IMR-90 (cell line): ENCODE results near the gene CT45A1. TPM values are rescaled to one million over a fixed set of nuclear protein-coding genes. Genes with fewer than 3 reads are reported as not detected.
"Not testable (repeated sequence)": the region's sequence is repeated elsewhere in the genome, so short reads cannot be mapped to it uniquely, and the experiment has no call there.

ENCODE experiments used
- ATAC-seq: fragments of 200-7000 bp; cut with Tn5 transposase; 2 replicates; pipeline ENCODE4 v1.9.1; 2020; ENCODE audit warnings: low read depth, mild to moderate bottlenecking, moderate library complexity
- BruUV-seq: library from RNA; stranded (reverse); fragments of 400-500 nt; replicated peaks from 2 replicates; lab custom pipeline; 2021; lab: Mats Ljungman, UMichigan
- CTCF ChIA-PET: fragments of 300-600 bp; formaldehyde crosslinking; extraction: SDS; loops from one replicate; lab custom pipeline; 2021; ENCODE audit warnings: antibody characterized with exemption; lab: Yijun Ruan, JAX
- POLR2A ChIA-PET: fragments of 300-600 bp; sonication (Branson Sonifier 250); formaldehyde crosslinking; loops from one replicate; lab custom pipeline; 2022; ENCODE audit warnings: antibody characterized with exemption; ENCODE audit not compliant: unreplicated experiment; lab: Charles Lee
- DNase-seq: peaks from one replicate; pipeline ENCODE4 v3.0.0; 2013
- H2AFZ ChIP-seq: replicated peaks from 2 replicates; pipeline ENCODE3; 2013; ENCODE audit warnings: low read length, mild to moderate bottlenecking; ENCODE audit not compliant: poor library complexity
- H2AK5ac ChIP-seq: 2 replicates; pipeline ENCODE4 v1.6.1; 2013; ENCODE audit warnings: low read depth, low read length, inconsistent platforms
- H2AK9ac ChIP-seq: replicated peaks from 2 replicates; pipeline ENCODE3; 2013; ENCODE audit warnings: mild to moderate bottlenecking, low read depth, low read length, moderate library complexity; ENCODE audit not compliant: poor library complexity
- H2BK120ac ChIP-seq: 2 replicates; pipeline ENCODE4 v1.6.1; 2013; ENCODE audit warnings: low read depth, low read length, inconsistent platforms
- H2BK15ac ChIP-seq: 3 replicates; pipeline ENCODE4 v1.6.1; 2013; ENCODE audit warnings: low read depth, low read length, inconsistent platforms
- H2BK20ac ChIP-seq: 2 replicates; pipeline ENCODE4 v1.6.1; 2013; ENCODE audit warnings: low read depth, mild to moderate bottlenecking, inconsistent platforms, low read length, moderate library complexity
- H2BK5ac ChIP-seq: 2 replicates; pipeline ENCODE4 v1.6.1; 2013; ENCODE audit warnings: mild to moderate bottlenecking, low read depth, low read length, inconsistent platforms; ENCODE audit not compliant: poor library complexity, severe bottlenecking
- H3K14ac ChIP-seq: replicated peaks from 2 replicates; pipeline ENCODE4 v1.6.1; 2013; ENCODE audit warnings: low read depth, low read length, inconsistent platforms
- H3K18ac ChIP-seq: 2 replicates; pipeline ENCODE4 v1.6.1; 2013; ENCODE audit warnings: low read depth, low read length, control low read depth
- H3K23ac ChIP-seq: 2 replicates; pipeline ENCODE4 v1.6.1; 2013; ENCODE audit warnings: low read depth, low read length, inconsistent platforms
- H3K27ac ChIP-seq: 2 replicates; pipeline ENCODE4 v1.5.1; 2013; ENCODE audit warnings: mild to moderate bottlenecking, control low read depth, low read length; ENCODE audit not compliant: insufficient read depth
- H3K27me3 ChIP-seq: 2 replicates; pipeline ENCODE4 v1.6.1; 2013; ENCODE audit warnings: low read length; ENCODE audit not compliant: control insufficient read depth, insufficient read depth
- H3K36me3 ChIP-seq: 2 replicates; pipeline ENCODE4 v1.6.1; 2013; ENCODE audit warnings: low read length, mixed read lengths; ENCODE audit not compliant: control insufficient read depth, insufficient read depth
- H3K4ac ChIP-seq: 2 replicates; pipeline ENCODE4 v1.6.1; 2013; ENCODE audit warnings: low read depth, low read length, inconsistent platforms
- H3K4me1 ChIP-seq: 2 replicates; pipeline ENCODE4 v1.6.1; 2013; ENCODE audit warnings: low read length, mixed read lengths; ENCODE audit not compliant: control insufficient read depth, insufficient read depth
- H3K4me2 ChIP-seq: 2 replicates; pipeline ENCODE4 v1.6.1; 2013; ENCODE audit warnings: low read depth, mild to moderate bottlenecking, control low read depth, low read length, moderate library complexity
- H3K4me3 ChIP-seq: 2 replicates; pipeline ENCODE4 v1.5.1; 2013; ENCODE audit warnings: low read depth, mild to moderate bottlenecking, control low read depth, low read length, moderate library complexity; ENCODE audit not compliant: insufficient read depth
- H3K56ac ChIP-seq: 2 replicates; pipeline ENCODE4 v1.6.1; 2013; ENCODE audit warnings: low read length, inconsistent platforms; ENCODE audit not compliant: insufficient read depth; ENCODE audit errors: extremely low read depth
- H3K79me1 ChIP-seq, 2 experiments: 2 replicates each; pipeline ENCODE4 v1.6.1; 2013; ENCODE audit warnings: low read length in 2 of 2, inconsistent platforms in 1 of 2, low read depth in 1 of 2
- H3K9ac ChIP-seq: 2 replicates; pipeline ENCODE4 v1.6.1; 2013; ENCODE audit warnings: low read depth, low read length, control low read depth
- H3K9me1 ChIP-seq: 2 replicates; pipeline ENCODE4 v1.6.1; 2013; ENCODE audit warnings: low read length, inconsistent platforms; ENCODE audit not compliant: insufficient read depth
- H3K9me3 ChIP-seq: 2 replicates; pipeline ENCODE4 v1.6.1; 2013; ENCODE audit warnings: low read length; ENCODE audit not compliant: control insufficient read depth, insufficient read depth
- H4K20me1 ChIP-seq: 2 replicates; pipeline ENCODE4 v1.6.1; 2013; ENCODE audit warnings: low read length, inconsistent platforms; ENCODE audit not compliant: insufficient read depth
- H4K5ac ChIP-seq: 2 replicates; pipeline ENCODE4 v1.6.1; 2013; ENCODE audit warnings: mild to moderate bottlenecking, low read depth, low read length, control low read depth
- H4K8ac ChIP-seq, 2 experiments: 2 replicates each; pipeline ENCODE4 v1.6.1; 2013; ENCODE audit warnings: low read depth in 2 of 2, low read length in 2 of 2, control low read depth in 1 of 2, inconsistent platforms in 1 of 2
- H4K91ac ChIP-seq: 2 replicates; pipeline ENCODE4 v1.6.1; 2013; ENCODE audit warnings: low read depth, low read length, inconsistent platforms; ENCODE audit not compliant: insufficient read depth
- MAZ ChIP-seq: IDR thresholded peaks from 2 replicates; pipeline ENCODE4 v1.6.1; 2012; ENCODE audit warnings: low read depth, mild to moderate bottlenecking, low read length, improper control_type of control experiment, moderate library complexity, borderline replicate concordance
- NFE2L2 ChIP-seq: fragments of 150-350 bp; IDR thresholded peaks from 2 replicates; pipeline ENCODE4 v1.6.1; 2016; ENCODE audit warnings: low read depth, mild to moderate bottlenecking, low read length
- RAD21 ChIP-seq: IDR thresholded peaks from 2 replicates; pipeline ENCODE4 v1.6.1; 2012; ENCODE audit warnings: low read length, improper control_type of control experiment
- RCOR1 ChIP-seq: IDR thresholded peaks from 2 replicates; pipeline ENCODE4 v1.6.1; 2012; ENCODE audit warnings: mild to moderate bottlenecking, low read length, improper control_type of control experiment; ENCODE audit not compliant: insufficient replicate concordance
- USF2 ChIP-seq: fragments of 150-350 bp; IDR thresholded peaks from 2 replicates; pipeline ENCODE4 v1.6.1; 2017; ENCODE audit warnings: mild to moderate bottlenecking, antibody characterized with exemption, low read length, low read depth
- WGBS, 2 experiments: methylation state at CpG; one replicate each; pipeline versions ENCODE4 v1.1.5 to v1.1.7; 2013; ENCODE audit warnings: missing lambda C conversion rate in 2 of 2; ENCODE audit not compliant: insufficient read length in 1 of 2; ENCODE audit errors: extremely low coverage in 2 of 2; 5-methylcytosine and 5-hydroxymethylcytosine counted together
- dilution Hi-C: fragments of 300-500 bp; cut with HindIII; formaldehyde crosslinking; loops from one replicate; pipeline ENCODE4 v1.14.3; 2018; ENCODE audit warnings: low sequenced_read_pairs; ENCODE audit not compliant: unreplicated experiment
- in situ Hi-C: fragments of 300-500 bp; cut with MboI; formaldehyde crosslinking; loops from 3 replicates; pipeline ENCODE4 v1.14.3; 2019; ENCODE audit warnings: low sequenced_read_pairs, inconsistent platforms, mixed read lengths
- intact Hi-C: fragments of 100-400 bp; cut with micrococcal nuclease; formaldehyde crosslinking; loops from 2 replicates; pipeline ENCODE4 v1.10.0; 2022
- polyA plus RNA-seq, 3 experiments: library from polyadenylated mRNA; depleted of rRNA; stranded (reverse); fragments of >200 nt; gene quantifications; 2 replicates each; pipeline ENCODE4 v1.2.3, GENCODE V29; 2012; ENCODE audit warnings: low replicate concordance in 1 of 3
- total RNA-seq: library from RNA; depleted of rRNA; stranded (reverse); fragments of >200 nt; gene quantifications from 2 replicates; pipeline ENCODE4 v1.2.3, GENCODE V29; 2012

CT45A1 gene
- total and polyA plus RNA-seq, 2 of the 4 experiments (the other 2 are of a cell fraction) = not detected

- H3K27ac ChIP-seq = no peak overlapping the region
- H3K4me2 ChIP-seq = no peak overlapping the region
- H3K56ac ChIP-seq = no peak overlapping the region
- H2AFZ ChIP-seq = no peak overlapping the region
- no peak overlapping the region for H4K8ac ChIP-seq
- H3K18ac ChIP-seq = no peak overlapping the region
- no peaks in the 10 kb centered on the region for H3K9me1 ChIP-seq
- BruUV-seq = no TSS peak
- H3K14ac ChIP-seq = no peak overlapping the region
- no peaks in the 10 kb centered on the region for H4K20me1 ChIP-seq
- CTCF ChIA-PET = no interaction called here
- no peaks in the 10 kb centered on the region for H3K36me3 ChIP-seq
- H2AK9ac ChIP-seq = no peak overlapping the region
- TF ChIP-seq USF2 = no peak
- TF ChIP-seq NFE2L2 = no peak
- no peak for TF ChIP-seq RCOR1
- TF ChIP-seq RAD21 = no peak
- no peak for TF ChIP-seq MAZ
- ATAC-seq (no peak), DNase-seq (no peak)
- H3K9me3 ChIP-seq = no peaks in the 10 kb centered on the region
- intact Hi-C loops (no loop called here), dilution Hi-C loops (no loop called here), in situ Hi-C loops (no loop called here)
- no peak overlapping the region for H2AK5ac ChIP-seq
- H2BK120ac ChIP-seq = no peak overlapping the region
- no peak overlapping the region for H2BK5ac ChIP-seq
- H3K27me3 ChIP-seq = no peaks in the 10 kb centered on the region
- H3K9ac ChIP-seq = no peak overlapping the region
- no peak overlapping the region for H3K4ac ChIP-seq
- no peak overlapping the region for H3K4me3 ChIP-seq
- H2BK20ac ChIP-seq = no peak overlapping the region
- H3K4me1 ChIP-seq = no peaks in the 10 kb centered on the region
- POLR2A ChIA-PET = no interaction called here
- no peaks in the 10 kb centered on the region for H3K79me1 ChIP-seq
- H2BK15ac ChIP-seq = no peak overlapping the region
- no peak overlapping the region for H3K23ac ChIP-seq
- no peak overlapping the region for H4K5ac ChIP-seq
- WGBS, 2 experiments = 89% methylated on average over 9 of the region's 20 CpGs; no CpG with 5 or more reads in 1 of the 2 experiments
- no peak overlapping the region for H4K91ac ChIP-seq
Observed at GRCh38 chrX:135713795-135714194, 356 bp downstream of the CT45A1 start.

- POLR2A ChIA-PET = not testable (repeated sequence)
Observed at GRCh38 chrX:135734666-135735065, 21.2 kb downstream of the CT45A1 start.

More at GRCh38 chrX:135734666-135735065, 21.2 kb downstream of the CT45A1 start:
- H3K4me1 ChIP-seq, CTCF ChIA-PET, BruUV-seq, H4K5ac ChIP-seq, in situ Hi-C loops, H3K79me1 ChIP-seq, H3K27me3 ChIP-seq, H2AK9ac ChIP-seq, H4K20me1 ChIP-seq, H2AFZ ChIP-seq, dilution Hi-C loops, H3K23ac ChIP-seq, H4K8ac ChIP-seq, H3K9me1 ChIP-seq, H3K4me3 ChIP-seq, H2AK5ac ChIP-seq, H3K18ac ChIP-seq, H2BK120ac ChIP-seq, H3K4me2 ChIP-seq, H2BK5ac ChIP-seq, H3K36me3 ChIP-seq, H3K27ac ChIP-seq, ATAC-seq, H3K4ac ChIP-seq, H2BK15ac ChIP-seq, H3K14ac ChIP-seq, H2BK20ac ChIP-seq, DNase-seq, H3K56ac ChIP-seq, H3K9ac ChIP-seq, intact Hi-C loops, H3K9me3 ChIP-seq, H4K91ac ChIP-seq: not testable (repeated sequence)
- WGBS, 2 experiments = 43% methylated on average over 1 of the region's 5 CpGs; no CpG with 5 or more reads in 1 of the 2 experiments
